ENCODE data around the gene STARD3.
"Not testable (repeated sequence)": the region's sequence is repeated elsewhere in the genome, so short reads cannot be mapped to it uniquely, and the experiment has no call there.

Gene STARD3

GRCh38 chr17:39636927-39637736, at the start of gene STARD3:
Gene STARD3, plus strand, starts transcription at chr17:39637144. Its CDS starts 16,388 bp downstream, at chr17:39653532.
- peak within 1 kb of the TSS; percentile 67; the same call in 1 of the 2 replicates for H3K27ac ChIP-seq
- H3K9ac ChIP-seq (ENCODE audit: insufficient read length) = peak within 1 kb of the TSS; percentile 88
- no peak for DNase-seq (ENCODE audit: low read depth, low spot score)

GRCh38 chr17:39590180-39590579, 46.8 kb upstream of the STARD3 start:
- H3K9ac ChIP-seq (ENCODE audit: insufficient read length); DNase-seq (ENCODE audit: low read depth, low spot score); H3K4me3 ChIP-seq; H3K9me3 ChIP-seq (ENCODE audit: low read depth, low read length); H3K27ac ChIP-seq; H3K36me3 ChIP-seq (ENCODE audit: insufficient read depth, low read length): not testable (repeated sequence)

More at GRCh38 chr17:39636927-39637736, at the start of gene STARD3:
- H3K36me3 ChIP-seq (ENCODE audit: insufficient read depth, low read length) = no peaks in the 10 kb centered on the region
- no peaks in the 10 kb centered on the region for H3K9me3 ChIP-seq (ENCODE audit: low read depth, low read length)
- peak within 1 kb of the TSS; percentile 94 for H3K4me3 ChIP-seq
- no peak for TF ChIP-seq EZH2 (IDR thresholded peaks at IDR 0.05)
- TF ChIP-seq FOXP2 (optimal IDR thresholded peaks at IDR 0.05; ENCODE audit: control extremely low read depth, extremely low read length, insufficient read depth) = no peak
- peak; percentile 82 for TF ChIP-seq POLR2AphosphoS5 (IDR thresholded peaks at IDR 0.05; ENCODE audit: borderline replicate concordance, low read depth, low read length)

- H3K9me3 ChIP-seq (ENCODE audit: low read depth, low read length) = no peaks in the 10 kb centered on the region
- no peak for DNase-seq (ENCODE audit: low read depth, low spot score)
- no peak overlapping the region for H3K4me3 ChIP-seq
Measured at GRCh38 chr17:39591958-39592954, 44.7 kb upstream of the STARD3 start.

GRCh38 chr17:39593371-39593770, 43.6 kb upstream of the STARD3 start:
- H3K4me3 ChIP-seq = no peak overlapping the region
- H3K9me3 ChIP-seq (ENCODE audit: low read depth, low read length) = no peaks in the 10 kb centered on the region
- no peak overlapping the region for H3K27ac ChIP-seq
- H3K36me3 ChIP-seq (ENCODE audit: insufficient read depth, low read length) = no peaks in the 10 kb centered on the region
- DNase-seq (ENCODE audit: low read depth, low spot score) = no peak
- no peak for TF ChIP-seq EZH2 (IDR thresholded peaks at IDR 0.05)
- no peak overlapping the region for H3K9ac ChIP-seq (ENCODE audit: insufficient read length)

More at GRCh38 chr17:39591958-39592954, 44.7 kb upstream of the STARD3 start:
- TF ChIP-seq EZH2 (IDR thresholded peaks at IDR 0.05) = no peak
- no peak for TF ChIP-seq POLR2AphosphoS5 (IDR thresholded peaks at IDR 0.05; ENCODE audit: borderline replicate concordance, low read depth, low read length)
- TF ChIP-seq FOXP2 (optimal IDR thresholded peaks at IDR 0.05; ENCODE audit: control extremely low read depth, extremely low read length, insufficient read depth) = no peak
- no peaks in the 10 kb centered on the region for H3K36me3 ChIP-seq (ENCODE audit: insufficient read depth, low read length)
- H3K27ac ChIP-seq = no peak overlapping the region
- H3K9ac ChIP-seq (ENCODE audit: insufficient read length) = no peak overlapping the region

GRCh38 chr17:39595294-39595693, 41.6 kb upstream of the STARD3 start:
- no peak overlapping the region for H3K9ac ChIP-seq (ENCODE audit: insufficient read length)

GRCh38 chr17:39595928-39596510, 40.9 kb upstream of the STARD3 start:
- no peak for DNase-seq (ENCODE audit: low read depth, low spot score)
- Histone ChIP-seq H3K9me3 (ENCODE audit: low read depth, low read length) (no peaks in the 10 kb centered on the region), H3K9ac (ENCODE audit: insufficient read length) (no peak overlapping the region), H3K27ac (no peak overlapping the region), H3K36me3 (ENCODE audit: insufficient read depth, low read length) (no peaks in the 10 kb centered on the region), H3K4me3 (no peak overlapping the region)
- TF ChIP-seq EZH2 (IDR thresholded peaks at IDR 0.05) (no peak), POLR2AphosphoS5 (IDR thresholded peaks at IDR 0.05; ENCODE audit: borderline replicate concordance, low read depth, low read length) (no peak), FOXP2 (optimal IDR thresholded peaks at IDR 0.05; ENCODE audit: control extremely low read depth, extremely low read length, insufficient read depth) (no peak)

More at GRCh38 chr17:39595294-39595693, 41.6 kb upstream of the STARD3 start:
- no peak for DNase-seq (ENCODE audit: low read depth, low spot score)
- Histone ChIP-seq H3K27ac (no peak overlapping the region), H3K9me3 (ENCODE audit: low read depth, low read length) (no peaks in the 10 kb centered on the region), H3K4me3 (no peak overlapping the region), H3K36me3 (ENCODE audit: insufficient read depth, low read length) (no peaks in the 10 kb centered on the region)
- TF ChIP-seq EZH2 (IDR thresholded peaks at IDR 0.05) (no peak), POLR2AphosphoS5 (IDR thresholded peaks at IDR 0.05; ENCODE audit: borderline replicate concordance, low read depth, low read length) (no peak), FOXP2 (optimal IDR thresholded peaks at IDR 0.05; ENCODE audit: control extremely low read depth, extremely low read length, insufficient read depth) (no peak)

- Histone ChIP-seq H3K4me3 (peak overlapping the region; percentile 47), H3K9me3 (ENCODE audit: low read depth, low read length) (no peaks in the 10 kb centered on the region), H3K27ac (no peak overlapping the region), H3K9ac (ENCODE audit: insufficient read length) (no peak overlapping the region), H3K36me3 (ENCODE audit: insufficient read depth, low read length) (no peaks in the 10 kb centered on the region)
- TF ChIP-seq EZH2 (IDR thresholded peaks at IDR 0.05) = no peak
- no peak for TF ChIP-seq FOXP2 (optimal IDR thresholded peaks at IDR 0.05; ENCODE audit: control extremely low read depth, extremely low read length, insufficient read depth)
- TF ChIP-seq POLR2AphosphoS5 (IDR thresholded peaks at IDR 0.05; ENCODE audit: borderline replicate concordance, low read depth, low read length) = no peak
- no peak for DNase-seq (ENCODE audit: low read depth, low spot score)
Measured at GRCh38 chr17:39596543-39597267, 40.2 kb upstream of the STARD3 start.
